ENCODE results near the gene ZDHHC11.
"Not testable (repeated sequence)": the region's sequence is repeated elsewhere in the genome, so short reads cannot be mapped to it uniquely, and the experiment has no call there.

ZDHHC11 gene

DNA sequence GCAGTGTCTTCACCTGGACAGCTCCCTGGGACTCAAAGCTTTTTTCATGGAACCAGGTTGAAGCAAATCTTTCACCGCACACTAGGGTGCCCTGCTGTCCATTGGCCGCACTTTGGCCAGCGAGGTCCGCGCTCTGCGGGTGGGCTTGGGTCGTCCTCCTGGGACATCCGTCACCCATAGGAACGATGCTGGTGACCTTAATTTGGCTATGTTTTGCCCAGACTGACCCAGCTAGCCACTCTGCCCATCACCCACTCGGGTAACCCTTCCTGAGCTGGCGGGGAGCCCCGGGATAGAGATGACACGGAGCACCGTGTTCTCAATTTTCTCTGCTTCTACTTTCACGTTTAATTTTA, 92.1 kb downstream of the ZDHHC11 start:
- DNase-seq, result no peak

DNA sequence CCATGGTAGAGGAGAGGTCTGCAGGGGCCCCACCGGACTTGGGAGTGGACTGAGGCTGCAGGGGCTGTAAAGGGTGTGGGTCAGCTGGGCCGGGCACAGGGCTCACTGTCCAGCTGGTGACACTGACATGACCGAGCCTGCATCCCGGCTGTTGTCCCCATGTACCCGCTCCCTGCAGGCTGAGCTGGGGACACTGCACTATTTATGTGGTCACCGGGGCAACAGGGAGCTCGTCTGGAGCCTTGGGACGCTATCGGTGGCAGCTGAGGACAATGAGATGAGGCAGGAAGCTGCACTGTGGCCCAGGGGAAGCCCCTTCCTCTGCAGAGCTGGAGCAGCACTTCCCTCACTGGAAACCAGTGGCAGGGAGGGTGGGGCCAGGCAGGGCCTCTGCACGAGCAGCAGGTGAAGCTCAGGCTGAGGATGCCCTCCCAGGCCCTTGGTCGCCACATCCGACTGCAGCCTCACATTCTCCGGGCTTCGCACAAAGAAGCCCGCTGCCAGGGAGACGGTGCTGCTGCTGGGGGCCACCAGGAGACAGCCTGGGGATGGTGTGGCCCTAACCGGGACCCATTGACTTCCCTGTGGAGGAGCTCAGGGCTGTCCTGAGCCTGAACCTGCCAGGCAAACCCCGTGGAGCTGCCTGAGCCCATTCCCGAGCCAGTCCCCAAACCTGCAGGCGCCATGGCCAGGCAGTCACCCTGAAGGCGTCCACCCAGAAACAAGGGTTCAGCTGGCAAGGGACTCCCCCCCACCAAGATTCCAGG, 92.7 kb downstream of the ZDHHC11 start:
- DNase-seq, result peak; percentile 17

DNA sequence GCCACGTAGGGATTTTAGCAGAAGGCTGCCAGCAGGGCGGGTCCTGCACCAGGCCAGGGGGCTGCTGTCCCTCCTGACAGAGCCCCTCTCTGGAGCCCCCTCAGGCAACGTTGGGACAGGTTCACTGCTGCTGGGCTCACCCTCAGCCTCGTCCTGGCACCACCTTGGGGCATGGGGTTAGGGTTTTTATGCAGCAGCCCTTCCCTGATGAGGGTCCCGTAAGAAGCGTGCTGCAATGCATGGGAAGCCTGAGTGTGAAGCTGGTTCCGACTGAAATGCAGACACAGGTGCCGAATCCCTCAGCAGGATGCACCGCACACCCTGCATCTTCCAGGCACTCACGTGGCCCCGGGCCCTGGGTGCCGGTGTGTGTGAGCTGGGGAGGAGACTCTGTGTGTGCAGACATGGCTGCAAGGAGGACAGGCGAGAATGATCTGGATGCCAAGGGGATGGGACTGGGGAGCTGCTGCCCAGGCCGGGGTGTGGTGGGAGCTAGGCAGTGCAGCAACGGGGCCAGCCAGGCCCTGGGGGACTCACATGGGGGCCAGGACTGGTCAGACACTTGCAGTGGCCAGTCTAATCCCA, 93.3 kb downstream of the ZDHHC11 start:
- no peak for DNase-seq

DNA sequence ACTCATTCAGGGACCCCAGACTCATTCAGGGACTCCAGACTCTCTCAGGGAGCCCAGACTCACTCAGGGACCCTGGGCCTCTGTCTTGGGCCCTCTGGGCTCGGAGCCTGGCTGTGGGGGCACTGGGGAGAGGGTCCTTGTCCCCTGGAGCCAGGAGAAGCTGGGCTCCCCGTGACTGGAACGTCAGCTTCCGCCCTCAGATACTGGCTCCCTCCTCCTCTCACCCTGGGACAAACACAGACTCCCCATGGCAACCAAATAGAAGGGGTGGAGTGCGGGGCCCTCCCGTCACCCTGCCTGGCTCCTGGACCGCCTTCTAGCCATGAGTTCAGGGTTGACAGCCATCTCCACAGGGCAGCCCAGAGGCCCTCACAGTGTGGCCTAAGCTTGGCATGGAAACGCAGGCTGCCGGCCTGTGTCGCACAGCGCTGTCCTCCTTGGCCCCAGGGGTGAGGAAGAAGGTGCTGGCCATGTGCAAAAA, 93.9 kb downstream of the ZDHHC11 start:
- no peak for DNase-seq

DNA sequence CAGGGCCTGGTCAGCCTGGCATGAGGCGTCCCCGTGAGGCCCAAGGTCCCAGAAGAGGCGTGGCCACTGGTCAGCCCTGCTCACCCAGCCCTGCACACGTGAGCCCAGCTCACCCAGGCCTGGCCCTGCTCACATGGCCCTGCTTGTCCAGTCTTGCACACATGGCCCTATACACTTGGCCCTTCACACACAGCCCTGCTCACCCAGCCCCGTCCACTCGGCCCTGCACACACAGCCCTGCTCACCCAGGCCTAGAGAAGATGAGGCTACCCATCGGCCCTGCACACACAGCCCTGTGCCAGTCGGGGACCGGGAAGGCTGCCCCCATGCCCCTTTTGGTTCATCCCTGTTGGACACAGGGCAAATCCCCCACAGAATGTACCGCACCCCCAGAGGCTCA, 94.6 kb downstream of the ZDHHC11 start:
- DNase-seq, result no peak

DNA sequence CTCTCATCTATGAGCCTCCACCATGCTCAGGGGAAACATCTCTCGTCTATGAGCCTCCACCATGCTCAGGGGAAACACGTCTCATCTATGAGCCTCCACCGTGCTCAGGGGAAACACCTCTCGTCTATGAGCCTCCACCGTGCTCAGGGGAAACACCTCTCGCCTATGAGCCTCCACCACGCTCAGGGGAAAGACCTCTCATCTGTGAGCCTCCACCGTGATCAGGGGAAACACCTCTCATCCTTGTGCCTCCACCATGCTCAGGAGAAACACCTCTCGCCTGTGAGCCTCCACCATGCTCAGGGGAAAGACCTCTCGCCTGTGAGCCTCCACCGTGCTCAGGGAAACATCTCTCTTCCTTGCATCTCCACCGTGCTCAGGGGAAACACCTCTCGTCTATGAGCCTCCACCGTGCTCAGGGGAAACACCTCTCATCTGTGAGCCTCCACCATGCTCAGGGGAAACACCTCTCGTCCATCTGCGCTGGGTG, 96.6 kb downstream of the ZDHHC11 start:
- DNase-seq, result not testable (repeated sequence)

DNA sequence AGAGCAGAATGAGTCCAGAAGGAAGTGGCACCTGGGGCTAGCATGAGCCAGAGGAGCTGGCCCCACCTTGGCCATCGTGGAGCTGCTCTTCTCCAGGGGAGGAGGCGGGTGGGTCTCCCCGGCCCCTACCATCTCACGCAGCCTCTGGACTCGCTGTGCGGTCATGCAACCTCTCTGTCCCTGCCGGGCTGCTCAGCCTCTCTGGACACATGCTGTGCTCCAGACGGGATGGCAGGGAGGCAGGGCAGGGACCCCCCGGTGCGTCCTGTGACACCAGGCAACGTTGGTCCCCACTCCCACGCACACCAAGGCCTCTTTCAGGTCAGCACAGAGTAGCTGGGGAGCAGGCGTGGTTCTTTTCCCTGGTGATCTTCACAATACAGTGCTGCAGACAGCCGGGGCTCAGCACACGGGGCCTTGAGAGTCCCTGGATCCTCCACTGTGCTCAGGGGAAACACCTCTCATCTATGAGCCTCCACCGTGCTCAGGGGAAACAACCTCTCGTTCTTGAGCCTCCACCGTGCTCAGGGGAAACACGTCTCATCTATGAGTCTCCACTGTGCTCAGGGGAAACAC, 97.1 kb downstream of the ZDHHC11 start:
- DNase-seq, result not testable (repeated sequence)

DNA sequence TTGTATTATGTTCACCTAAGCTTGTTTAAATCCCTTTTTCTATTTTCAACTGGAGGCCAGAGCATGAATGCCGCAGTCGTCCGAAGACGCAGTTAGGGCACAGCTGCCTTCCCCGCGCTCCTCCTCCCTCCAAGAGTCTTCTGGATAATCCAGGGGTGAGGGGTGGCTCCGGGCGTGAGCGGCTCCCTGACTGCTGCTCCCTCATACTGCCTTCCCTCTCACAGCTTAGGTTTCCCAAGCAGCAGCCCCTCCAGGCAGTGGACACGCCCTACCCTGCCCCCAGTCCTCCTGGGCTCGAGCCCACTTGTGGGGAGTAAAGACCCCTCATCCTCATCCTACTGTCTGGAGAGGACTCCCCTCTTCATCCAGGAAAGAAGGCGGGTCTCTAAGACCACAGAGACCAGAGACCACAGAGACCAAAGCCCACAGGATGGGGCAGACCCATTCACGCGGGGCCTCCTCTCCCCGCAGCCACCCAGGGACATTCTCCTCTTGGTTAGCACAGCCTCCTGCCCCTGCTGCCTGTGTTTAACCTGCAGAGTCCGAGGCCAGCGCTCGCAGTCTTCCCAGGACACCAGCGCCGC, 98.2 kb downstream of the ZDHHC11 start:
- DNase-seq, result not testable (repeated sequence)

DNA sequence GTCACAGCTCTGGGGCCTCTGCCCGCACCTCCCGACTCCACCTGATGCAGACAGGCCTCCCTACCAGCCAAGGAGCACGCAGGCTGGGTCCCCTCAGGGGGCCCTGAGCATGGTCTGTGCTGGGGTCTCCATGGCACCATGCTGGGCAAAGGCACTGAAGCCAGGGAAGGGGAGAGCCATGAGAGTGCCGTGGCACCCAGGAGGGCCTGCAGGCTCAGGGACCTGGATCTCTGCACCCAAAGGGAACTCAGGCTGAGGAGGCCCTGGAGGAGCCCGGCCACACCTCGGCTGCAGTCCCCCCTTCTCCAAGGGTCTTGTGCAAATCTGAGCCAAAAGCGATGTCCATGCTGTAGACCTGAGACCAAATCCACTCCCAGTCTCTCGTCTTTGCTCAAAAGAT, 98.8 kb downstream of the ZDHHC11 start:
- DNase-seq, result not testable (repeated sequence)

DNA sequence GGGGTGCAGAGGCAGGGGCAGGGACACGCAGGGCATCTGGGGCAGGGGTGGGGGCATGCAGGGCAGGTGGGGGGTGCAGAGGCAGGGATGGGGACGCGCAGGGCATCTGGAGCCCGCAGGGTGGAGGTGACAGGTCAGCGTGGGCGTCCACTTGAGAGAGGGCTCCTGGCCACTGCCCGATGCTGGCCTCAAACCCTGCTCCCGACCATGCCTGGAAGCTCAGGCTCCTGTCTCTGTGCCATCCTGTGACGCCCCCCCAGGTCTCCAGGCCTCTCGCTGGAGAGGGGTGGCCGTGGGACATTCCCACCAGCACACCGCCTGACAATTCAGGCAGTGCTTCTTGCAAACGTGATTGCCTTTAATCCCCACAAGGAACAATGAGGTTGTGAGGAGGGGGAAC, 99.3 kb downstream of the ZDHHC11 start:
- no peak for DNase-seq

DNA sequence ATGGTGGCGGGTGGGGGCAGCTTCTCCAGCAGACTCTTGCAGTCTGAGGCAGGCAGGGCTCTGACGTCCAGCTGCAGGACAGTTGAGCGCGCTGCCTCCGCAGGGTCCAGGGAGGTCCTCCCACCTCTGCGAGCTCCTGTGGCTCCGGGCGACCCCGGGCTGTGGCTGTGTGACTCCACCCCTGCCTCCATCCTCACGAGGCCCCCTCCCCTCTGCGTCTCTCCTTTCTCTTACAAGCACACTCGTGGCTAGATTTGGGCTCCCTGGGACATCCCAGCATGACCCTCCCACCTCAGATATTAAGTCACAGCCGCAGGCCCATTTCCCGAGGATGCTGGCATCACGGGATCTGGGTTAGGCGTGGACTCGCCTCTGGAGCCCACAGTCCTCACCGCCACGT, 100.6 kb downstream of the ZDHHC11 start:
- not testable (repeated sequence) for DNase-seq

DNA sequence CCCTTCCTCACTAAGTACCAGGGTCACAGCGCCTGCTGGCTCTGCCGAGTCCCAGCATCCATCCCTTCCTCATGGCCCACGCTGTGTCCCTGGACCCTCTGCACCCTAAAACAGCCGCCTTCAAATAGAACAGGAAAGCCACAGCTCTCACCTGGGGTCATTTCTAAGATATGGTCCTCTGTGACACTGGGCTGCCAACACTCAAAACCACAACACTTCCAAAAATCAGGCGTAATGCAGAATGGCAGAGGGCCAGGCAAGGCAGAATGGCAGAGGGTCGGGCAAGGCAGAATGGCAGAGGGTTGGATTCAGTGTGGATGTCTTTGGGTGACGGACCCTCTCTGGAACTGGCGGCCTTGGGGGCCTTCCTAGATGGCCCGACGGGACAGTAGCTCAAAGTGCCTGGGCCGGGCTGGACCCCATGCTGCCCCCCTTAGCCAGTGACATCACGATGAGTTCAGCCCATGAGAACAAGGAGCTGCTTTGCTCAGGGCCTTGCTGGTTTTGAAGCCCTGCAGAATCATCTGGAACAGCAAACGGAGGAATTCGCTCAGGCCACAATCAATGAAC, 101.6 kb downstream of the ZDHHC11 start:
- DNase-seq, result no peak

DNA sequence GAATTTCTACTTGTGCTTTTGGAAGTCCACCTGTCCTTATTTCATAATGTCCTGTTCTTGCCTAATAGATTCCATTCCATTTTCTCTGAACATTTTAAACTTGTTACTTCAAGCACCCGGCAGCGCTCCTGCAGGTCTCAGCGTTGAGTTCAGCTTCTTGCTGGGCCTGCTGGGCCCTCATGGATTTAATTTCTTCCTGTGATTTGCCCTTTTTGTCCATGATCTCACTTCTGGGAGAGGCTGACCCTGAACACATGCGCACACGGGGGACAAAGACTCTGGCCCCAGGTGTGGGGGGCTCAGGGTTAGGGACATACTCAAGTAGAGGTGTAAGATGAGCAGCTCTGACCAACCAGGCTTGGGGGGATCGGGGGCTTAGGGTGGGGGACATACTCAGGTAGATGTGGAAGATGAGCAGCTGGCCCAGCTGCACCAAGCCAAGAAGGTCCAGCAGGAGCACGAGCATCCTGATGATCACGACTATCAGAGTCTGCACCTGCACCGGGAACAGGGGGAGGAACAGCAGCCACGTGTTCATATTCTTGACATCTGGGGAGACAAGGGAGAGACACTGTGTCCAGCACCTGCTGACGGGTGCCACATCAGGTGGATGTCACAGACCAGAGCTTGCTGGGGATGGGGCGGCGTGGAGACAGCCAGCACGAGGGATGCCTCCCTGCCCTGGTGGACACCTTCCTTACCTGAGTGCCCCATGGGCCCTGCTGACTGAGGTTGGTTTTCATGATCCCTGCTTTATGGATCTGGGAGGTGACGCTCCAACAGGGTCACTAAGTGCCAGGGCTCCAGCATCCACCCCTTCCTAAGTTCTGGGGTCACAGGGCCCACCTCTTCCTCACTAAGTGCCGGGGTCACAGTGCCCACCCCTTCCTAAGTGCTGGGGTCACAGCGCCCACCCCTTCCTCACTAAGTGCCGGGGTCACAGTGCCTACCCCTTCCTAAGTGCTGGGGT, 102.5 kb downstream of the ZDHHC11 start:
- DNase-seq, result not testable (repeated sequence)

DNA sequence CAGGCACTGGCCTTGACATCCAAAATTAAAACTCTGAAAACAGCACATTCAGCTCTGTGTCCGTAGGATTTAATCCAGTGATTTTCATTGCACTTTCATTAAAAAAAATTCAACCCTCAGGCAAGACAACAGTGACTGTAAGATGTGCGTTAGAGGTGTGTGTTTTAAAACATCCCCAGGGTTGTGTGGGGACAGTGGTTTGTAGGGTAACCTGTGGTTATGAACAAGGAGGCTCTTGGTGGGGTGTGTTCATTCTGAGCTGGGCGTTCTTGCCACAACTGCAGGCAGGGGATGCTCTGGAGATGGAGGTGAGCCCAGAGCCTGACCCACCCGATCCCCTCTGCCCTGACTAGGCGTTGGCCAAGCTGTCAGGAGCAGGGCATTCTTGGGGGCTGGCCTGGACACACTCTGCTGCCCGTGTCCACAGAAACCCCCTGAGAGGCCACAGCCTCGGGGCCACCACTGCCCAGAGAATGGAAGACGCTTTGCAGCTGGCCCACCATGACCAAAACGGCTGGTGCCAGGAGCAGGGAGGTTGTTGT, 103.4 kb downstream of the ZDHHC11 start:
- DNase-seq, result not testable (repeated sequence)

DNA sequence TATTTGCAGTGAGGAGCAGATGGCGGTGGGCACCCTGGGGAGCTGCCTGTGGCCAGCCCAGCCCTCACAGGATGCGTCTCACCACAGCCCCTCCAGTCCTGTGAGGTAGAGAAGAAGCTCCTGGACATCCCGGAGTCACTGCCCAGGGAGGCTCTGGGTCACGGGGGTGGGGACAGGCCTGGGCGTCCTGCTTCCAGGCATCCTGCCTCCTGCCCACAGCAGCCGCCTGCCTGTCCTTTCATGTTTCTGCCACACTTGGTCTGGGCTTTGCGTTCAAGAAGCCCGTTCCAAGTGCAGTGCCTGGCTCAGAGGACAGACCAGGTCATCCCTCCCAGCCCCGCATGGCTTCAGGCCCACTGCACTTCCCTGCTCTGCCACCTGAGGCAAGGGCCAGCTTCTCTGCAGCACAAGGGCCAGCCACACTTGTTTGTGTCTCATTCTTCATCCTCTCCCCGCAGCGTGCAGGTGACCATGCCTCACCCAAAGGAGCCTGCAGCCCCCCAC, 104.5 kb downstream of the ZDHHC11 start:
- DNase-seq, result no peak
